Measurements from ENCODE around the gene MXRA8. TPM values are rescaled to one million over a fixed set of nuclear protein-coding genes. Genes with fewer than 3 reads are reported as not detected.

The MXRA8 gene
- total and polyA plus RNA-seq, 2 experiments from 2014 or later: 42.2 to 90.1 TPM

GRCh38 chr1:1311107-1312104 is 46.9 kb downstream of the MXRA8 start:
- H3K4me1 ChIP-seq (ENCODE audit: low read depth): peaks cover 7% of the 10 kb centered on the region
- H3K27ac ChIP-seq: no peak overlapping the region
- H3K36me3 ChIP-seq: peaks cover 9% of the 10 kb centered on the region
- H3K9me3 ChIP-seq (ENCODE audit: low read depth): no peaks in the 10 kb centered on the region
- no peak for DNase-seq (ENCODE audit: low read depth in 1 of 2, low spot score in 1 of 2)
- TF ChIP-seq, protein P1, sequence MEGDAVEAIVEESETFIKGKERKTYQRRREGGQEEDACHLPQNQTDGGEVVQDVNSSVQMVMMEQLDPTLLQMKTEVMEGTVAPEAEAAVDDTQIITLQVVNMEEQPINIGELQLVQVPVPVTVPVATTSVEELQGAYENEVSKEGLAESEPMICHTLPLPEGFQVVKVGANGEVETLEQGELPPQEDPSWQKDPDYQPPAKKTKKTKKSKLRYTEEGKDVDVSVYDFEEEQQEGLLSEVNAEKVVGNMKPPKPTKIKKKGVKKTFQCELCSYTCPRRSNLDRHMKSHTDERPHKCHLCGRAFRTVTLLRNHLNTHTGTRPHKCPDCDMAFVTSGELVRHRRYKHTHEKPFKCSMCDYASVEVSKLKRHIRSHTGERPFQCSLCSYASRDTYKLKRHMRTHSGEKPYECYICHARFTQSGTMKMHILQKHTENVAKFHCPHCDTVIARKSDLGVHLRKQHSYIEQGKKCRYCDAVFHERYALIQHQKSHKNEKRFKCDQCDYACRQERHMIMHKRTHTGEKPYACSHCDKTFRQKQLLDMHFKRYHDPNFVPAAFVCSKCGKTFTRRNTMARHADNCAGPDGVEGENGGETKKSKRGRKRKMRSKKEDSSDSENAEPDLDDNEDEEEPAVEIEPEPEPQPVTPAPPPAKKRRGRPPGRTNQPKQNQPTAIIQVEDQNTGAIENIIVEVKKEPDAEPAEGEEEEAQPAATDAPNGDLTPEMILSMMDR (IDR thresholded peaks at IDR 0.05; ENCODE audit: low read depth, low read length): no peak
- H3K4me3 ChIP-seq: no peak overlapping the region
- no peaks in the 10 kb centered on the region for H3K27me3 ChIP-seq

DNA sequence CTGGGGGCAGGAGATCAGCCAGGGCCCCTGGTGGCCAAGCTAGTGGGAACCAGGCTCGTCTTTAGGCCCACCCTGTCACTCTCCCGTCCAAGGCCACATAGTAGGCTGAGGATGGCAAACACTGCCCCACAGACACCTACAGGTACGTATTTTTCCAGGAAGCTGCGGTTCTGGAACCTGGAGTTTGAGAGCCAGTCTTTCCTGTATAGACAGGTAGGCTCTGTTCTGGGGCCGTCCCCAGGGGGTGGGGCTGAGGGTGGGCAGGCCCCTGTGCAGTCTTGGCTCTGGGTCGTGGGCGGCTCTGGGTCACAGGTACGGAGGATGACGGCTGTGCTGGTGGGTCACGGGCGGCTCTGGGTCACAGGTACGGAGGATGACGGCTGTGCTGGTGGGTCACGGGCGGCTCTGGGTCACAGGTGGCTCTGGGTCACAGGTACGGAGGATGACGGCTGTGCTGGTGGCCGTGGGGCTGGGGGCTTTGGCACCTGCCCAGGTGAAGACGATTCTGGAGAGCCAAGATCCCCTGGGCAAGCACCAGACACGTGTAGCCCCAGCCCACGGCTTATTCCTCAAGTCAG is 47.8 kb downstream of the MXRA8 start:
- Histone ChIP-seq H3K9me3 (ENCODE audit: low read depth) (no peaks in the 10 kb centered on the region), H3K27ac (no peak overlapping the region), H3K4me3 (no peak overlapping the region), H3K36me3 (peaks cover 9% of the 10 kb centered on the region), H3K4me1 (ENCODE audit: low read depth) (peaks cover 15% of the 10 kb centered on the region), H3K27me3 (no peaks in the 10 kb centered on the region)
- TF ChIP-seq, protein P1 (IDR thresholded peaks at IDR 0.05; ENCODE audit: low read depth, low read length): no peak
- no peak for DNase-seq (ENCODE audit: low read depth in 1 of 2, low spot score in 1 of 2)

- H3K27ac ChIP-seq: no peak overlapping the region
- peaks cover 9% of the 10 kb centered on the region for H3K36me3 ChIP-seq
- TF ChIP-seq, protein P1 (IDR thresholded peaks at IDR 0.05; ENCODE audit: low read depth, low read length): no peak
- DNase-seq (ENCODE audit: low read depth in 1 of 2, low spot score in 1 of 2): no peak
- no peaks in the 10 kb centered on the region for H3K9me3 ChIP-seq (ENCODE audit: low read depth)
- no peak overlapping the region for H3K4me3 ChIP-seq
- H3K4me1 ChIP-seq (ENCODE audit: low read depth): peaks cover 18% of the 10 kb centered on the region
- H3K27me3 ChIP-seq: no peaks in the 10 kb centered on the region
These were observed 48.3 kb downstream of the MXRA8 start for GRCh38 chr1:1310109-1310385.

- H3K9me3 ChIP-seq (ENCODE audit: low read depth): no peaks in the 10 kb centered on the region
- H3K27me3 ChIP-seq: no peaks in the 10 kb centered on the region
- DNase-seq (ENCODE audit: low read depth in 1 of 2, low spot score in 1 of 2): no peak
- TF ChIP-seq, protein P1 (IDR thresholded peaks at IDR 0.05; ENCODE audit: low read depth, low read length): no peak
- H3K4me3 ChIP-seq: peak overlapping the region; percentile 70
- peaks cover 18% of the 10 kb centered on the region for H3K4me1 ChIP-seq (ENCODE audit: low read depth)
- no peak overlapping the region for H3K27ac ChIP-seq
- peaks cover 9% of the 10 kb centered on the region for H3K36me3 ChIP-seq
These were observed 48.9 kb downstream of the MXRA8 start for GRCh38 chr1:1309251-1310108.

- no peak for DNase-seq (ENCODE audit: low read depth in 1 of 2, low spot score in 1 of 2)
- no peak overlapping the region for H3K27ac ChIP-seq
- H3K36me3 ChIP-seq: peaks cover 9% of the 10 kb centered on the region
- TF ChIP-seq, protein P1 (IDR thresholded peaks at IDR 0.05; ENCODE audit: low read depth, low read length): no peak
- peak overlapping the region; percentile 70 for H3K4me3 ChIP-seq
- H3K4me1 ChIP-seq (ENCODE audit: low read depth): peaks cover 18% of the 10 kb centered on the region
- no peaks in the 10 kb centered on the region for H3K9me3 ChIP-seq (ENCODE audit: low read depth)
- no peaks in the 10 kb centered on the region for H3K27me3 ChIP-seq
These were observed 49.6 kb downstream of the MXRA8 start for GRCh38 chr1:1308756-1309250.
